Measurements from ENCODE around the gene XBP1.

- TF ChIP-seq CTCF (IDR thresholded peaks at IDR 0.05) (no peak), ZFX (IDR thresholded peaks at IDR 0.05; ENCODE audit: borderline replicate concordance) (no peak)
These were observed 26.0 kb downstream of the XBP1 start for GRCh38 chr22:28774378-28774777.

All from 22Rv1 (cell line).